CD4-positive, alpha-beta memory T cell (primary cell): ENCODE results near the gene PMS2. TPM values are rescaled to one million over a fixed set of nuclear protein-coding genes. Genes with fewer than 3 reads are reported as not detected.
A peak's percentile ranks its signal among the peaks of the same experiment; 100 is the strongest.
"Not testable (repeated sequence)": the region's sequence is repeated elsewhere in the genome, so short reads cannot be mapped to it uniquely, and the experiment has no call there.

ENCODE experiments used
- CTCF ChIA-PET: fragments of 350-600 bp; sonication (Branson Sonifier 250); formaldehyde crosslinking; loops from one replicate; lab custom pipeline; 2021; ENCODE audit warnings: inconsistent platforms; ENCODE audit not compliant: partially characterized antibody; lab: Charles Lee
- POLR2A ChIA-PET: fragments of 350-600 bp; sonication (Branson Sonifier 250); formaldehyde crosslinking; loops from one replicate; lab custom pipeline; 2021; ENCODE audit not compliant: partially characterized antibody; lab: Charles Lee
- DNase-seq, 5 donors: peaks; one replicate each; pipeline versions ENCODE4 v3.0.0 to v3.0.0-alpha.2; 2020 to 2022; ENCODE audit warnings: mixed read lengths in 1 of 5
- H3K27ac ChIP-seq: one replicate; pipeline ENCODE4 v1.7.0; 2013; ENCODE audit warnings: low read depth, low read length
- H3K27me3 ChIP-seq: 2 replicates; pipeline ENCODE4 v1.7.0; 2013; ENCODE audit warnings: mild to moderate bottlenecking, low read length, moderate library complexity; ENCODE audit not compliant: insufficient read depth
- H3K36me3 ChIP-seq: 2 replicates; pipeline ENCODE4 v1.7.0; 2013; ENCODE audit warnings: mild to moderate bottlenecking, low read length, moderate library complexity; ENCODE audit not compliant: insufficient read depth
- H3K4me1 ChIP-seq: 2 replicates; pipeline ENCODE4 v1.7.0; 2013; ENCODE audit warnings: mild to moderate bottlenecking, low read length, moderate library complexity; ENCODE audit not compliant: insufficient read depth
- H3K4me3 ChIP-seq, 2 donors: one replicate each; pipeline ENCODE4 v1.7.0; 2013; ENCODE audit warnings: low read length in 2 of 2, mild to moderate bottlenecking in 1 of 2
- H3K9me3 ChIP-seq, 2 donors: one replicate each; pipeline ENCODE4 v1.7.0; 2013; ENCODE audit warnings: low read length in 2 of 2, control low read depth in 1 of 2; ENCODE audit not compliant: control insufficient read depth in 1 of 2
- H3K27ac Mint-ChIP-seq, 7 donors: one replicate each; pipeline ENCODE4 v1.8.0; 2020 to 2021; ENCODE audit warnings: mixed read lengths in 7 of 7, mild to moderate bottlenecking in 6 of 7, inconsistent platforms in 3 of 7, moderate library complexity in 3 of 7
- H3K27me3 Mint-ChIP-seq, 2 donors: one replicate each; pipeline ENCODE4 v1.8.0; 2020 to 2021; ENCODE audit warnings: mixed read lengths in 2 of 2
- H3K36me3 Mint-ChIP-seq, 2 donors: one replicate each; pipeline ENCODE4 v1.8.0; 2020 to 2021; ENCODE audit warnings: mixed read lengths in 2 of 2, inconsistent platforms in 1 of 2, mild to moderate bottlenecking in 1 of 2
- H3K4me1 Mint-ChIP-seq, 4 donors: one replicate each; pipeline ENCODE4 v1.8.0; 2020 to 2021; ENCODE audit warnings: mixed read lengths in 4 of 4, mild to moderate bottlenecking in 1 of 4
- H3K4me3 Mint-ChIP-seq, 8 donors: one replicate each; pipeline ENCODE4 v1.8.0; 2020 to 2021; ENCODE audit warnings: mixed read lengths in 8 of 8, mild to moderate bottlenecking in 7 of 8, moderate library complexity in 6 of 8, inconsistent platforms in 3 of 8
- H3K9me3 Mint-ChIP-seq, 8 donors: one replicate each; pipeline ENCODE4 v1.8.0; 2020 to 2021; ENCODE audit warnings: mixed read lengths in 8 of 8, mild to moderate bottlenecking in 5 of 8, inconsistent platforms in 3 of 8, moderate library complexity in 1 of 8
- intact Hi-C: fragments of 100-400 bp; cut with micrococcal nuclease; formaldehyde crosslinking; loops from one replicate; pipeline ENCODE4 v1.15.1; 2023
- polyA plus RNA-seq, 2 donors: library from polyadenylated mRNA; unstranded; fragments of 300-500 nt; fragmentation: Illumina TruSeq; gene quantifications; one replicate each; pipeline ENCODE4 v1.2.3, GENCODE V29; 2021
- total RNA-seq, 2 experiments: library from RNA; stranded (reverse); gene quantifications; one replicate each; pipeline ENCODE4 v1.2.3, GENCODE V29; 2021

Gene PMS2
- total RNA-seq: 10 to 100 TPM; 22.7 to 23.2 TPM
- 10 to 100 TPM in 1 of 2 donors, 1 to 10 TPM in 1; 7.6 to 14.2 TPM for polyA plus RNA-seq

DNA sequence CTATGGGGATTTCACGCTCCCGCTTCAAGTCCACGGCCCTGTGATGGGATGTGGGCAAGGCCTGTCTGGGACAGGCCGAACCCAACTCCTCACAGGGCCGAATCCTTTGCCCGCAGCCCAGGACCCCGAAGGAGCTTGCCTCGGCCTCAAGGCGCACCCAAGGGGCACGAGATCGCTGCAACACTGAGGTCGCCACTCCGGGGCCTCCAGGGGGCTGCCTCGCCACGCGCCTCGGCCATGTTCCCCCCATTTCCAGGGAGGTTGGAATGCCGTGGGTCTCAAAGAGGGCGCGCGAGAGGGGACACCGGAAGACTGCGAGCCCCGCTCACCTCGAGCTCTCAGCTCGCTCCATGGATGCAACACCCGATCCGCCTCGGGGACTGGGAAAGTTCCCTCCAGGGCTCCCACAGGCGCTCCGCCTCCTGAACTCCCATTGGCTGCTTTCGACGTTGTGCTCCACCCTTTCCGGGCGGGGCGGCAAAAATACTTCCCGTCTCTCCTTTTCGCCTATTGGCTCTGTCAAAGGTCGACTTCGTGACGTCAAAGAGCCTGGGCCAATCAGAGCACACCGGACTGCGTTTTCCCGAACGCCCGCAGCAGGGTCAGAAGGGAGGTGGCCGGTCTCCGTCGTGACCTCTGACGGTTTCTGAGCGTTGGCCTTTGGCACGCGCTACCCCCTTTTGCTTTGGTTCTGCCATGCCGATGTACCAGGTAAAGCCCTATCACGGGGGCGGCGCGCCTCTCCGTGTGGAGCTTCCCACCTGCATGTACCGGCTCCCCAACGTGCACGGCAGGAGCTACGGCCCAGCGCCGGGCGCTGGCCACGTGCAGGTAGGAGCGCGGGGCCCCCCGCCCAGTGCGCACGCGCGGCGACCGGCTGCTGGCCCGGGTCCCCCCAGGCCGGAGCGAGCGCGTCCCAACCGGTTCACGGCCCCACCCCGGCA, at the start of gene PMS2, which contains the start of gene AIMP2:
Gene PMS2 (minus strand): TSS at position 382 of the 944 bp plus-strand sequence. CDS start 30 bp downstream, at position 352.
Gene AIMP2 (plus strand): TSS at position 605 of the 944 bp plus-strand sequence. CDS start 92 bp downstream, at position 697.
- Mint-ChIP-seq H3K4me3 (peak within 1 kb of the TSS; percentile 92 to 97 (median 95)), H3K27ac (peak within 1 kb of the TSS; percentile 93 to 98 (median 97)), H3K27me3 (no peaks in the 10 kb centered on the region), H3K36me3 (peaks cover 4 to 11% of the 10 kb centered on the region in 2 donors), H3K4me1 (peaks cover 18 to 37% (median 25%) of the 10 kb centered on the region in 4 donors), H3K9me3 (no peaks in the 10 kb centered on the region)
- intact Hi-C loops: loop anchor here (1.0 kb wide), 1 partner anchor 97 kb away; no protein-coding TSS in a partner anchor
- peaks cover 6% of the 10 kb centered on the region for H3K36me3 ChIP-seq
- no peaks in the 10 kb centered on the region for H3K27me3 ChIP-seq
- H3K4me1 ChIP-seq: peaks cover 21% of the 10 kb centered on the region
- peak; percentile 93 to 97 (median 94) for DNase-seq
- ChIA-PET CTCF (interaction anchor here (0.6 to 3.0 kb wide), 9 partner anchors 11 to 341 kb away, joined by 3 to 16 read pairs (median 4); no protein-coding TSS in a partner anchor), POLR2A (interaction anchor here (0.6 to 2.9 kb wide), 7 partner anchors 12 to 800 kb away, joined by 3 to 13 read pairs (median 4); no protein-coding TSS in a partner anchor)
- peak within 1 kb of the TSS; percentile 70 to 73 for H3K4me3 ChIP-seq
- peak within 1 kb of the TSS; percentile 86 for H3K27ac ChIP-seq
- H3K9me3 ChIP-seq: no peaks in the 10 kb centered on the region

- peaks cover 16 to 34% (median 26%) of the 10 kb centered on the region in 4 donors for H3K4me1 Mint-ChIP-seq
- Histone ChIP-seq H3K36me3 (peaks cover 6% of the 10 kb centered on the region), H3K27ac (no peak overlapping the region), H3K27me3 (no peaks in the 10 kb centered on the region), H3K9me3 (no peaks in the 10 kb centered on the region), H3K4me1 (peaks cover 24% of the 10 kb centered on the region), H3K4me3 (peak overlapping the region; percentile 42 to 90)
- peak overlapping the region; percentile 94 to 100 (median 98) for H3K4me3 Mint-ChIP-seq
- intact Hi-C loops: no loop called here
- ChIA-PET CTCF (interaction anchor here (1.2 to 1.9 kb wide), 2 partner anchors 49 to 60 kb away, joined by 4 to 10 read pairs; partner anchors contain the start of genes AIMP2 and PMS2), POLR2A (interaction anchor here (1.1 kb wide), 1 partner anchor 316 kb away, joined by 3 read pairs; no protein-coding TSS in a partner anchor)
- no peaks in the 10 kb centered on the region for H3K9me3 Mint-ChIP-seq
- no peaks in the 10 kb centered on the region for H3K27me3 Mint-ChIP-seq
- H3K27ac Mint-ChIP-seq: peak overlapping the region in 6 of 7 donors; percentile 10 to 100 (median 95)
- no peak for DNase-seq
- peaks cover 3 to 13% of the 10 kb centered on the region in 2 donors for H3K36me3 Mint-ChIP-seq
Measured at GRCh38 chr7:6057316-6058129, 48.7 kb upstream of the PMS2 start.

DNA sequence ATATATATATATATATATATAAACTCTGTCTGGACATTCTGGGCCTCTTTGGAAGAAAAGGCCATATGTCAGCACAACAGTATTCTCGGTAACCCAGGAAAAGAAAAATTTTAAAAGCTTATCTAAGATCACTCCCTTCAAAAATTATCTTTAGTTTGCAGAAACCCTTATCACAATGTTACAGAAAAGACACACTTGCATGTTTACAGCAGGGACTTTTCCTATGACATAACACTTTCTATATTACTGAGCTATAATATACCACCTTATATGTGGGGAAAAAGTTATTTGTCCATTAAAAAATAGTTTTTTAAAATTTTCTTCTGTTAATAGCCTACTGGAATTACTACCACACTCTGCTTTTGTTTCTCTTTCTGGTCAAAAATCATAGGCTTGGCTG, 47.8 kb upstream of the PMS2 start:
- Histone ChIP-seq H3K36me3 (peaks cover 6% of the 10 kb centered on the region), H3K9me3 (no peaks in the 10 kb centered on the region), H3K27ac (no peak overlapping the region), H3K4me3 (no peak overlapping the region), H3K4me1 (peaks cover 24% of the 10 kb centered on the region), H3K27me3 (no peaks in the 10 kb centered on the region)
- Mint-ChIP-seq H3K27ac (no peak overlapping the region), H3K4me3 (no peak overlapping the region), H3K36me3 (peaks cover 3 to 18% of the 10 kb centered on the region in 2 donors), H3K9me3 (no peaks in the 10 kb centered on the region), H3K4me1 (peaks cover 16 to 34% (median 26%) of the 10 kb centered on the region in 4 donors), H3K27me3 (no peaks in the 10 kb centered on the region)
- POLR2A ChIA-PET: interaction anchor here (0.6 kb wide), 1 partner anchor 555 kb away, joined by 3 read pairs; no protein-coding TSS in a partner anchor
- DNase-seq: no peak
- intact Hi-C loops: no loop called here
- CTCF ChIA-PET: interaction anchor here (1.3 to 1.9 kb wide), 2 partner anchors 10 to 59 kb away, joined by 4 to 10 read pairs; no protein-coding TSS in a partner anchor

DNA sequence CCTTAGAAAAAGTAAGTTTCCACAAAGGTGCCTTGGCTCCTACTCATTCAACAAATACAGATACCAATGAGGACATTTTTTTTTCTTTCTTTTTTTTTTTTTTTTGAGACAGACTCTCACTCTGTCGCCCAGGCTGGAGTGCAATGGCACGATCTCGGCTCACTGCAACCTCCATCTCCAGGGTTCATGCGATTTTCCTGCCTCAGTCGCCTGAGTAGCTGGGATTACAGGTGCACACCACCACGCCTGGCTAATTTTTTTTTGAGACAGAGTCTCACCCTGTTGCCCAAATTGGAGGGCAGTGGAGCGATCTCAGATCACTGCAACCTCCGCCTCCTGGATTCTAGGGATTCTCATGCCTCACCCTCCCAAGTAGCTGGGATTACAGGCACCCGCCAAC, 42.3 kb upstream of the PMS2 start:
- intact Hi-C loops, H3K4me3 Mint-ChIP-seq, H3K9me3 Mint-ChIP-seq, H3K27ac Mint-ChIP-seq, H3K27me3 Mint-ChIP-seq, DNase-seq, H3K27ac ChIP-seq, H3K4me1 Mint-ChIP-seq, H3K27me3 ChIP-seq, H3K9me3 ChIP-seq, POLR2A ChIA-PET, H3K4me1 ChIP-seq, H3K4me3 ChIP-seq: not testable (repeated sequence)
- peaks cover 23% of the 10 kb centered on the region for H3K36me3 ChIP-seq
- CTCF ChIA-PET: interaction anchor here (0.7 kb wide), 1 partner anchor 12 kb away, joined by 4 read pairs; no protein-coding TSS in a partner anchor
- H3K36me3 Mint-ChIP-seq: peaks cover 14 to 32% of the 10 kb centered on the region in 2 donors

DNA sequence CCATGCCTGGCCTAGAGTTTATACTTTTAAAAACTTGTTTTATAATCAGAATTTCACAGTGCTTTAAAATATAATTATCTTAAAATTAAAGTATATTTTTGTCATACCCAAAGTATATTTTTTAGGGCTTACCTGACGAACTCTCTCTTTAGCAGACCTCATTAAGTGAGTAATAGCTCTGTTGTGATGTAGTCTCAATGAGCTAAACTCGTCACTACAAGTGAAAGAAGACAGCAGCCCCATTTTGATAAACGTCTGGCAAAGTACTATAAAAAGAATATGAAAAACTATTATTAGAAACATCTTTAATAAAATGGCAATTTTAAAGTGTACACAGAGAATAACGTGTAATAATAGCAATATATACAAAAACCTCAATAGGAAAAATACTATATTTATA, 40.9 kb upstream of the PMS2 start:
- H3K27ac Mint-ChIP-seq: peak overlapping the region in 1 of 7 donors; percentile 57
- H3K9me3 Mint-ChIP-seq: no peaks in the 10 kb centered on the region
- H3K4me1 ChIP-seq: no peaks in the 10 kb centered on the region
- no peak for DNase-seq
- no peak overlapping the region for H3K4me3 Mint-ChIP-seq
- no peaks in the 10 kb centered on the region for H3K9me3 ChIP-seq
- H3K36me3 ChIP-seq: peaks cover 32% of the 10 kb centered on the region
- ChIA-PET POLR2A (no interaction called here), CTCF (no interaction called here)
- H3K27me3 ChIP-seq: no peaks in the 10 kb centered on the region
- peaks cover 0 to 4% (median 3%) of the 10 kb centered on the region in 4 donors for H3K4me1 Mint-ChIP-seq
- intact Hi-C loops: no loop called here
- H3K27me3 Mint-ChIP-seq: no peaks in the 10 kb centered on the region
- H3K36me3 Mint-ChIP-seq: peaks cover 12 to 39% of the 10 kb centered on the region in 2 donors
- no peak overlapping the region for H3K4me3 ChIP-seq
- H3K27ac ChIP-seq: no peak overlapping the region

DNA sequence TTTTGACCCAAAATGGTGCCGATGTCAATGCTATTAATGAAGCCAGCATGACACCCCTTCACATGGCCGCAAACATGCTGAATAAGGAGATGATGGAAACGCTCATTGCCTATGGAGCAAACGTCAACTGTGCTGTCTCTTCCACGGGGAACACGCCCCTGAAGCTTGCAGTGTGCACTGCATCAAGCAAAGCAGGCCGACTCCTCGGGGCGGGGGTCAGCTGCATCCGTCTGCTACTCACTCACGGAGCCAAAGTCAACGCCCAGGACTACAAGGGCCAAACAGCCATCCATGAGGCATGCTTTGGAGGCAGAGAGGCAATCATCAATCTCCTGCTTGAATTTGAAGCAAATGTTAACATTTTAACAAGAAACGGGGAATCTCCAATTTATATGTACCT, 26.8 kb upstream of the PMS2 start:
- Histone ChIP-seq H3K27me3 (no peaks in the 10 kb centered on the region), H3K4me1 (peaks cover 6% of the 10 kb centered on the region), H3K9me3 (no peaks in the 10 kb centered on the region), H3K27ac (no peak overlapping the region), H3K4me3 (no peak overlapping the region), H3K36me3 (peaks cover 51% of the 10 kb centered on the region)
- ChIA-PET CTCF (no interaction called here), POLR2A (no interaction called here)
- no peak overlapping the region for H3K4me3 Mint-ChIP-seq
- H3K27ac Mint-ChIP-seq: no peak overlapping the region
- peaks cover 49 to 70% of the 10 kb centered on the region in 2 donors for H3K36me3 Mint-ChIP-seq
- H3K4me1 Mint-ChIP-seq: peaks cover 7 to 15% (median 11%) of the 10 kb centered on the region in 4 donors
- no peaks in the 10 kb centered on the region for H3K9me3 Mint-ChIP-seq
- intact Hi-C loops: no loop called here
- DNase-seq: no peak
- H3K27me3 Mint-ChIP-seq: no peaks in the 10 kb centered on the region
